G401 (cell line): ENCODE data around the gene MYT1. TPM values are rescaled to one million over a fixed set of nuclear protein-coding genes. Genes with fewer than 3 reads are reported as not detected.
"Not testable (repeated sequence)": the region's sequence is repeated elsewhere in the genome, so short reads cannot be mapped to it uniquely, and the experiment has no call there.

Experiments
- DNase-seq: peaks from one replicate; pipeline ENCODE4 v3.0.0-alpha.2; 2015; ENCODE audit warnings: low spot score
- in situ Hi-C: cut with HindIII; loops from 2 replicates; pipeline ENCODE4 v1.10.0; 2016; ENCODE audit warnings: low sequenced_read_pairs, mixed read lengths
- total RNA-seq: library from RNA; depleted of rRNA; stranded (reverse); fragments of >200 nt; shearing (Covaris generic); gene quantifications from 2 replicates; pipeline ENCODE4 v1.2.3, GENCODE V29; 2014; rRNA removed

The MYT1 gene
- 0.12 and 0.20 TPM in 2 replicates for total RNA-seq

GRCh38 chr20:64164123-64164836 lies at the start of gene MYT1:
MYT1 (plus strand) TSS chr20:64164452; CDS start chr20:64198862, 34,410 bp downstream.
- in situ Hi-C loops = no loop called here
- peak; percentile 87 for DNase-seq

GRCh38 chr20:64115171-64115911 lies 48.9 kb upstream of the MYT1 start:
- peak; percentile 96 for DNase-seq
- in situ Hi-C loops = no loop called here

- in situ Hi-C loops = no loop called here
- no peak for DNase-seq
Observed at GRCh38 chr20:64116016-64116415, 48.2 kb upstream of the MYT1 start.

- DNase-seq = no peak
- in situ Hi-C loops = no loop called here
Observed at GRCh38 chr20:64116541-64117431, 47.5 kb upstream of the MYT1 start.

GRCh38 chr20:64117432-64117777 lies 46.8 kb upstream of the MYT1 start:
- DNase-seq, in situ Hi-C loops: not testable (repeated sequence)

- DNase-seq = peak; percentile 21
- in situ Hi-C loops = no loop called here
Observed at GRCh38 chr20:64119301-64119680, 45.0 kb upstream of the MYT1 start.

GRCh38 chr20:64119681-64120341 lies 44.4 kb upstream of the MYT1 start:
- in situ Hi-C loops = no loop called here
- no peak for DNase-seq

- no peak for DNase-seq
- in situ Hi-C loops = no loop called here
Observed at GRCh38 chr20:64121586-64121985, 42.7 kb upstream of the MYT1 start.

GRCh38 chr20:64122927-64123326 lies 41.3 kb upstream of the MYT1 start:
- in situ Hi-C loops, DNase-seq: not testable (repeated sequence)

GRCh38 chr20:64123517-64123916 lies 40.7 kb upstream of the MYT1 start:
- in situ Hi-C loops, DNase-seq: not testable (repeated sequence)

GRCh38 chr20:64129146-64129782 lies 35.0 kb upstream of the MYT1 start:
- DNase-seq = no peak

GRCh38 chr20:64130271-64130670 lies 34.0 kb upstream of the MYT1 start:
- no peak for DNase-seq
- in situ Hi-C loops = no loop called here

More at GRCh38 chr20:64129146-64129782, 35.0 kb upstream of the MYT1 start:
- in situ Hi-C loops = no loop called here

GRCh38 chr20:64130876-64131275 lies 33.4 kb upstream of the MYT1 start:
- in situ Hi-C loops = no loop called here

GRCh38 chr20:64131406-64131805 lies 32.8 kb upstream of the MYT1 start:
- in situ Hi-C loops = no loop called here
- peak; percentile 77 for DNase-seq

More at GRCh38 chr20:64130876-64131275, 33.4 kb upstream of the MYT1 start:
- DNase-seq = no peak

GRCh38 chr20:64133951-64134407 lies 30.3 kb upstream of the MYT1 start:
- DNase-seq = no peak
- in situ Hi-C loops = no loop called here

GRCh38 chr20:64134744-64135143 lies 29.5 kb upstream of the MYT1 start:
- DNase-seq = not testable (repeated sequence)

GRCh38 chr20:64136004-64136710 lies 28.1 kb upstream of the MYT1 start:
- in situ Hi-C loops = no loop called here
- no peak for DNase-seq

More at GRCh38 chr20:64134744-64135143, 29.5 kb upstream of the MYT1 start:
- in situ Hi-C loops = not testable (repeated sequence)

GRCh38 chr20:64137598-64138031 lies 26.6 kb upstream of the MYT1 start:
- in situ Hi-C loops = no loop called here
- no peak for DNase-seq
